Ectodermal cell (in vitro differentiated cells): ENCODE data around the gene TREM1.
"Not testable (repeated sequence)": the region's sequence is repeated elsewhere in the genome, so short reads cannot be mapped to it uniquely, and the experiment has no call there.

ENCODE experiments used
- H3K27ac ChIP-seq: 2 replicates; pipeline ENCODE4 v1.7.0; 2013; ENCODE audit warnings: mild to moderate bottlenecking, low read depth, low read length; ENCODE audit not compliant: insufficient read depth, poor library complexity, severe bottlenecking
- H3K27me3 ChIP-seq: 2 replicates; pipeline ENCODE4 v1.7.0; 2013; ENCODE audit warnings: mild to moderate bottlenecking, low read length; ENCODE audit not compliant: insufficient read depth, control insufficient read depth, poor library complexity, severe bottlenecking
- H3K36me3 ChIP-seq: one replicate; pipeline ENCODE4 v1.7.0; 2013; ENCODE audit warnings: low read length; ENCODE audit not compliant: control insufficient read depth, insufficient read depth
- H3K4me1 ChIP-seq: one replicate; pipeline ENCODE4 v1.7.0; 2013; ENCODE audit warnings: low read length; ENCODE audit not compliant: control insufficient read depth, insufficient read depth
- H3K4me3 ChIP-seq: 2 replicates; pipeline ENCODE4 v1.7.0; 2013; ENCODE audit warnings: low read depth, low read length, control low read depth; ENCODE audit not compliant: insufficient read depth
- H3K9me3 ChIP-seq: 2 replicates; pipeline ENCODE4 v1.7.0; 2013; ENCODE audit warnings: mild to moderate bottlenecking, low read length, moderate library complexity; ENCODE audit not compliant: control insufficient read depth
- WGBS, 2 experiments: methylation state at CpG; one replicate each; pipeline ENCODE4 v1.1.7; 2013; ENCODE audit warnings: missing lambda C conversion rate in 2 of 2; 5-methylcytosine and 5-hydroxymethylcytosine counted together

TREM1 gene

DNA sequence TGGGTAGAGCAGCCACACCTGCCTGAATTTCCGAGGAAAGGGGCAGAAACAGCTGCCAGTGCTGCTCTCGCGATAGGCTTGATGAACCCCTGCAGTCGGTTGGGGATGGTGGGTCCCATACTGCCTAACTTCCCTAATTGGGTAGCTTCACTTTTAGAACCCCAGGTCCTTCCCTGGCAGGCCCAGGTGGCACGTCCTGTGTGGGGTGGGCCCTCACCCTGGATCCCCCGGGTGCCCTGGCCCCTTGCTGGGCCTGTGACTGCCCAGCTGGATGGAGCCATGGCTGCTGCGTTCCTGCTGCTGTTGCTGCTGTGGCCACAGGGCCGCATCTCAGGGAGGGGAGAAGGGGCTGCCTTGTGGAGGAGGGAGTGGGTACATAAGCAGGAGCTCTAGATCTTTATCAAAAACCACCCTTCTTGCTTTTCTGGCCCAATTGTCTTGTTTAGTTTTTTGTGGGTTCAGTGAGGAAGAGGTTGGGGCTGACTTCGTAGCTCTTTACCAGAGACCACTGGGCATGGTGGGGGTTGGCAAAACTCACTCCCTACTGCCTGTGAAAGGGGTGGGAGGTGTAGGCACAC lies 39.1 kb downstream of the TREM1 start:
- no peak overlapping the region for H3K4me3 ChIP-seq
- no peaks in the 10 kb centered on the region for H3K4me1 ChIP-seq
- H3K36me3 ChIP-seq = no peaks in the 10 kb centered on the region
- 68 to 73% methylated on average over 9 of the region's 9 CpGs for WGBS, 2 experiments
- H3K27ac ChIP-seq = no peak overlapping the region
- no peaks in the 10 kb centered on the region for H3K27me3 ChIP-seq
- no peaks in the 10 kb centered on the region for H3K9me3 ChIP-seq

- WGBS, 2 experiments = 94% methylated on average over 2 of the region's 4 CpGs; no CpG with 5 or more reads in 1 of the 2 experiments
- not testable (repeated sequence) for H3K9me3 ChIP-seq, H3K4me3 ChIP-seq, H3K4me1 ChIP-seq, H3K27me3 ChIP-seq, H3K27ac ChIP-seq, H3K36me3 ChIP-seq
Observed at GRCh38 chr6:41246529-41246928, 40.0 kb downstream of the TREM1 start.

GRCh38 chr6:41239467-41240159 lies 46.9 kb downstream of the TREM1 start:
- Histone ChIP-seq H3K9me3 (no peaks in the 10 kb centered on the region), H3K4me3 (no peak overlapping the region), H3K27me3 (peaks cover 21% of the 10 kb centered on the region), H3K36me3 (no peaks in the 10 kb centered on the region), H3K4me1 (no peaks in the 10 kb centered on the region), H3K27ac (no peak overlapping the region)
- 5% methylated on average over 21 to 22 of the region's 22 CpGs for WGBS, 2 experiments

GRCh38 chr6:41237128-41237527 lies 49.4 kb downstream of the TREM1 start:
- 82 to 83% methylated on average over 5 of the region's 5 CpGs for WGBS, 2 experiments
- Histone ChIP-seq H3K27ac (no peak overlapping the region), H3K4me1 (no peaks in the 10 kb centered on the region), H3K4me3 (no peak overlapping the region), H3K27me3 (peaks cover 21% of the 10 kb centered on the region), H3K9me3 (no peaks in the 10 kb centered on the region), H3K36me3 (no peaks in the 10 kb centered on the region)

- no peak overlapping the region for H3K4me3 ChIP-seq
- no peaks in the 10 kb centered on the region for H3K9me3 ChIP-seq
- H3K27me3 ChIP-seq = peaks cover 21% of the 10 kb centered on the region
- no peak overlapping the region for H3K27ac ChIP-seq
- no peaks in the 10 kb centered on the region for H3K36me3 ChIP-seq
- H3K4me1 ChIP-seq = no peaks in the 10 kb centered on the region
- 89 to 90% methylated on average over 4 of the region's 4 CpGs for WGBS, 2 experiments
Observed at GRCh38 chr6:41236276-41236675, 50.2 kb downstream of the TREM1 start.

GRCh38 chr6:41232667-41233066 lies 53.8 kb downstream of the TREM1 start:
- Histone ChIP-seq H3K9me3 (no peaks in the 10 kb centered on the region), H3K27me3 (peaks cover 2% of the 10 kb centered on the region), H3K4me1 (no peaks in the 10 kb centered on the region), H3K36me3 (no peaks in the 10 kb centered on the region), H3K4me3 (no peak overlapping the region), H3K27ac (no peak overlapping the region)
- 84 to 94% methylated on average over 6 of the region's 6 CpGs for WGBS, 2 experiments

- Histone ChIP-seq H3K27me3 (no peaks in the 10 kb centered on the region), H3K9me3 (no peaks in the 10 kb centered on the region), H3K27ac (no peak overlapping the region), H3K4me1 (no peaks in the 10 kb centered on the region), H3K4me3 (no peak overlapping the region), H3K36me3 (no peaks in the 10 kb centered on the region)
- WGBS, 2 experiments = 80 to 82% methylated on average over 5 of the region's 5 CpGs
Observed at GRCh38 chr6:41231246-41231645, 55.2 kb downstream of the TREM1 start.

DNA sequence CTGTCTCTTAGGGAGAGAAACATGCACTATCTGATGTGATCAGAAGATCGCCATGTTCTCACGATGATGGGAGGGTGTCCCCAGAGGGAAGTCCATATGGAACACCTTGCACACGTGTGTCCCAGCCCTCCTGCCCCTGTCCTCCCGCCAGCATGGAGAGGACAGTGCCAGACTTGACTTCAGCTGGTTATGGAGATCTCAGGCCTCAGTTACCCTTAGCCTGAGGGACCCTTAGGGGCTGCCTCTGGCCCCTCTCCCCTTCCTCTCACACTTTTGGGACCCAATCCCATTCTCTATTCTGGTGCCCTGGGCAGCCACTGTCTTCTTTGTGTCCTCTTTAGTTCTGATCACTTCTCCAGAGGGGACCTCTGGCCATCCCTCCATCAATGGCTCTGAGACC lies 56.8 kb downstream of the TREM1 start:
- no peaks in the 10 kb centered on the region for H3K9me3 ChIP-seq
- no peaks in the 10 kb centered on the region for H3K36me3 ChIP-seq
- no peaks in the 10 kb centered on the region for H3K27me3 ChIP-seq
- no peak overlapping the region for H3K27ac ChIP-seq
- no peaks in the 10 kb centered on the region for H3K4me1 ChIP-seq
- WGBS, 2 experiments = 90 to 93% methylated on average over 4 of the region's 4 CpGs
- no peak overlapping the region for H3K4me3 ChIP-seq

DNA sequence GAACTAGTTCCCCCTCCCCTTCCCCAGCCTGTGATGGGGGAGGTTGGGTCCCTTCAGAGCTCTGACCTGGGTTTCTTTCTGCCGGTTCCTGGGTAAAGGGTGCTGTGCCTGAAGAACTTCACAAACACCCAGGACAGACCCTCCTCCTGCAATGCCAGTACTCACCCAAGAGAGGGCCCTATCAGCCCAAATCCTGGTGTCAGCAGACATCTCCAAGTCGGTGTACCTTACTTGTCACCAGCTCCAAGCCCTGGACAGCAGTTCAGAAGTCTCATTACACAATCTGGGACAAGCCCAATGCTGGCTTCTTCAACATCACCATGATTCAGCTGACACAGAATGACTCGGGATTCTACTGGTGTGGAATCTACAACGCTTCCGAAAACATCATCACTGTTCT lies 57.9 kb downstream of the TREM1 start:
- Histone ChIP-seq H3K4me3 (no peak overlapping the region), H3K27me3 (no peaks in the 10 kb centered on the region), H3K36me3 (no peaks in the 10 kb centered on the region), H3K9me3 (no peaks in the 10 kb centered on the region), H3K27ac (no peak overlapping the region), H3K4me1 (no peaks in the 10 kb centered on the region)
- WGBS, 2 experiments = 67 to 69% methylated on average over 5 of the region's 5 CpGs

DNA sequence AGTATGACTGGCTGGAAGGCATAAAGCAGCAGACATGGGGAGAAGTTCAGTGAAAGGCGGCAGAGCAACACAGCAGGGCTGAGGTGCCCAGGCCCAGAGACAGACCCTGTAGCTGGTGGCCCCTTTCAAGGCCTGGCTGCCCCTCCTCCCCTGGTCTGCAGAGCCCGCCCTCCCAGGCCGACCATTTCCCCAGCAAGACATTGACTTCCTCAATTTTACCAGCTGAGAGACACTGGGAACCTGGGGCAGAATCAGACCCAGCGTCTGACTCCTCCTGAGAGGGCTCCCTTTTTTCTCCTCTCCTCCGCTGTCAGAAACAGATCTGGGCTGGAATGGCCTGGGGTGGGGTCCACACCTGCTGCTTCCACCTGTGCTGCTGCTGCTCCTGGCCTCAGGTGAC lies 58.4 kb downstream of the TREM1 start, which contains the start of gene TREML4:
TREML4 (plus strand) TSS at position 254 of the 400 bp plus-strand sequence; CDS start at position 333, 79 bp downstream.
- H3K27ac ChIP-seq = no peak within 1 kb of the TSS
- H3K4me1 ChIP-seq = no peaks in the 10 kb centered on the region
- H3K27me3 ChIP-seq = no peaks in the 10 kb centered on the region
- no peaks in the 10 kb centered on the region for H3K9me3 ChIP-seq
- H3K4me3 ChIP-seq = no peak within 1 kb of the TSS
- WGBS, 2 experiments = 69 to 70% methylated on average over 5 of the region's 5 CpGs
- no peaks in the 10 kb centered on the region for H3K36me3 ChIP-seq
